Stimulated activated naive CD8-positive, alpha-beta T cell treated with anti-CD3 and anti-CD28 coated beads, Interleukin-15, amount 100 ng/mL, for 72 hours (primary cell): ENCODE measurements around the gene LRRC70.
A peak's percentile ranks its signal among the peaks of the same experiment; 100 is the strongest.
"Not testable (repeated sequence)": the region's sequence is repeated elsewhere in the genome, so short reads cannot be mapped to it uniquely, and the experiment has no call there.

ENCODE experiments used
- ATAC-seq: fragments of 150-1000 bp; cut with Tn5 transposase; 2 replicates; pipeline ENCODE4 v1.10.0; 2021; ENCODE audit warnings: mild to moderate bottlenecking, moderate library complexity
- DNase-seq, 2 donors: peaks; one replicate each; pipeline ENCODE4 v3.0.0; 2021 to 2022
- H3K27ac Mint-ChIP-seq, 2 donors: one replicate each; pipeline ENCODE4 v1.8.0; 2022; ENCODE audit warnings: mild to moderate bottlenecking in 2 of 2, mixed read lengths in 2 of 2, moderate library complexity in 2 of 2
- H3K27me3 Mint-ChIP-seq: one replicate; pipeline ENCODE4 v1.8.0; 2022; ENCODE audit warnings: mixed read lengths
- H3K4me1 Mint-ChIP-seq: one replicate; pipeline ENCODE4 v1.8.0; 2022; ENCODE audit warnings: mild to moderate bottlenecking, mixed read lengths
- H3K4me3 Mint-ChIP-seq, 2 donors: one replicate each; pipeline ENCODE4 v1.8.0; 2022; ENCODE audit warnings: mild to moderate bottlenecking in 2 of 2, mixed read lengths in 2 of 2, moderate library complexity in 1 of 2
- H3K9me3 Mint-ChIP-seq, 2 donors: one replicate each; pipeline ENCODE4 v1.8.0; 2022; ENCODE audit warnings: mixed read lengths in 2 of 2

The LRRC70 gene

DNA sequence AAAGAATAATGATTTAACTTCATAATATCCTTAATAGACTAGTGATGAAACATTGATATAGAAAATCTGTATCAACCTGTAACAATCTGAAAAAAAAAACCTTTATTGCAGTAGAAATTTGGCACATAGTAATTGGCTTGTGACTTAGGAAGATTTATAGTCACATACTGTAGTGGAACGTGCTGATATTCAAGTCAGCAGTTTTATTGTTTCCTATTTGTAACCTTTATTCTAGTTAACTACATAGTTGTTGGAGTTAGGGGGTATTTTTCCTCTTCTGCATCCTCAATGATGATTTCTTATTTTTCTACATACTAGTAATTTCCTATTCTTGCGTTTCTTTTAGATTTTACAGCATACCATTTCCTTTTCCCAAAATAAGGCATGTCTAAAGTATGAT is 14.5 kb upstream of the LRRC70 start:
- no peak overlapping the region for H3K27ac Mint-ChIP-seq
- ATAC-seq = no peak

GRCh38 chr5:62565740-62566139 is 12.9 kb upstream of the LRRC70 start:
- not testable (repeated sequence) for H3K27ac Mint-ChIP-seq, ATAC-seq, H3K4me3 Mint-ChIP-seq, DNase-seq, H3K27me3 Mint-ChIP-seq
- Mint-ChIP-seq H3K4me1 (peaks cover 15% of the 10 kb centered on the region), H3K9me3 (peaks cover 14 to 26% of the 10 kb centered on the region in 2 donors)

More for the DNA sequence above, 14.5 kb upstream of the LRRC70 start:
- DNase-seq = no peak
- H3K4me1 Mint-ChIP-seq = peaks cover 4% of the 10 kb centered on the region
- H3K4me3 Mint-ChIP-seq = no peak overlapping the region
- peaks cover 14 to 26% of the 10 kb centered on the region in 2 donors for H3K9me3 Mint-ChIP-seq
- no peaks in the 10 kb centered on the region for H3K27me3 Mint-ChIP-seq

DNA sequence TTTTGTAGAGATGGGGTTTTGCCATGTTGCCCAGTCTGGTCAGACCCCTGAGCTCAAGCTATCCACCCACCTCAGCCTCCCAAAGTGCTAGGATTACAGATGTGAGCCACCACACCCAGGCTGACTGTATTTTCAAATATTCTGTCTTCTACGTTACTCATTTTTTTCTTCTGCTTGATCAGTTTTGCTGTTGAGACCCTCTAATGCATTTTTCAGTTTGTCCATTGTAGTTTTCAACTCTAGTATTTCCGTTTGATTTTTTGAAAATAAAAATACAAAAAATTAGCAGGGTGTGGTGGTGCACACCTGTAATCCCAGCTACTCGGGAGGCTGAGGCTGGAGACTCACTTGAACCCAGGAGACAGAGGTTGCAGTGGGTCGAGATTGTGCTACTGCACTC is 10.5 kb upstream of the LRRC70 start:
- no peak for ATAC-seq
- peaks cover 15% of the 10 kb centered on the region for H3K4me1 Mint-ChIP-seq
- no peak overlapping the region for H3K27ac Mint-ChIP-seq
- H3K27me3 Mint-ChIP-seq = no peaks in the 10 kb centered on the region
- no peak overlapping the region for H3K4me3 Mint-ChIP-seq
- DNase-seq = no peak
- H3K9me3 Mint-ChIP-seq = peaks cover 14 to 26% of the 10 kb centered on the region in 2 donors

GRCh38 chr5:62568800-62569432 is 9.7 kb upstream of the LRRC70 start:
- Mint-ChIP-seq H3K4me3 (peak overlapping the region in 1 of 2 donors; percentile 9), H3K4me1 (peaks cover 16% of the 10 kb centered on the region), H3K27me3 (no peaks in the 10 kb centered on the region), H3K9me3 (peaks cover 14 to 26% of the 10 kb centered on the region in 2 donors), H3K27ac (no peak overlapping the region)
- ATAC-seq (no peak), DNase-seq (no peak)

DNA sequence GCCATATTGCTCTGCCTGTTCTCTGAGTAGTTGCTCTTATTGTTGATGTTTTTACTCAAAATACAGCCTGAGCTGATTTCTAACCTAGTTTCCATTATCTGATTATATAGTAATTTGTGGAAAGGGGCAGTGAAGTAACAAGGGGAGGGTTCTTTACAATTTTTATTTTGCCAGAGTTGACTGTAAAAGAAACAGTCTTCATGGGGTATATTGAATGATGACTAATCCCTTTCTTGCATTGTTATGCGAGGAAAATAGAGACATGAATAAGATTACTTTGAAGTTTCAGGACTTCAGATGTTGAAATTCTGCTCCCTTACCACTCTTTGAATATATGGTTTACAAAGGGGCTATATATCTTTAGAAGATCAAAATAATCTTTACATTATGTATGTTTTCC is 9.1 kb upstream of the LRRC70 start:
- H3K27me3 Mint-ChIP-seq = no peaks in the 10 kb centered on the region
- H3K4me3 Mint-ChIP-seq = peak overlapping the region in 1 of 2 donors; percentile 9
- no peak for DNase-seq
- H3K4me1 Mint-ChIP-seq = peaks cover 22% of the 10 kb centered on the region
- ATAC-seq = peak; percentile 83
- H3K9me3 Mint-ChIP-seq = peaks cover 14 to 23% of the 10 kb centered on the region in 2 donors
- H3K27ac Mint-ChIP-seq = no peak overlapping the region

DNA sequence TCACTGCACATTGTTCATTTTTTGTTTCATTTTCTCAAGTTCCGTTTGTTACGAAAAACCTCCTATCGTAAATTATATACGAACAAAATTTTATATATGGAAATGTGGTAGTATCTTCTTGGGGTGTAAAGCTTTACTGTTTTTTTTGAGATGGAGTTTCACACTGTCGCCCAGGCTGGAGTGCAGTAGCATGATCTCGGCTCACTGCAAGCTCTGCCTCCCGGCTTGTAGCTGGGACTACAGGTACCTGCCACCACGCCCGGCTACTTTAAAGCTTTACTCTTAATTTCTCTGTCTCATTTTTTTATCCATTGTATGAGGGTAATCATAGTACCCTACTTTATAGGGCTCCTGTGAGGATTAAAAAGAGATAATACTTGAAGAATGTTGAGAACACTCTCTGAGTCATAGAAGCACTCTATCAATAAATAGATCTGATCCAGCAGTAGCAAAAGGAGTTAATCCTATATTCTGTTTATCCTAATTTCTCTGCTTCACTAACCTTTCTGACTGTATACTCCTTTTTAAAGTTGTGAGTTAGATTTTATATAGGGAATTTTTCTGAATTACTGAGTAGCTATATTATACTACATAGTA is 5.6 kb upstream of the LRRC70 start:
- ATAC-seq (no peak), DNase-seq (no peak)
- Mint-ChIP-seq H3K27me3 (no peaks in the 10 kb centered on the region), H3K4me3 (no peak overlapping the region), H3K4me1 (peaks cover 37% of the 10 kb centered on the region), H3K27ac (no peak overlapping the region), H3K9me3 (peaks cover under 1 to 1% of the 10 kb centered on the region in 2 donors)

- H3K4me1 Mint-ChIP-seq = peaks cover 35% of the 10 kb centered on the region
- H3K27me3 Mint-ChIP-seq = no peaks in the 10 kb centered on the region
- H3K27ac Mint-ChIP-seq = no peak overlapping the region
- DNase-seq (no peak), ATAC-seq (no peak)
- no peak overlapping the region for H3K4me3 Mint-ChIP-seq
- no peaks in the 10 kb centered on the region for H3K9me3 Mint-ChIP-seq
These were observed 4.0 kb upstream of the LRRC70 start for GRCh38 chr5:62574599-62574998.

- no peak for ATAC-seq
- no peaks in the 10 kb centered on the region for H3K27me3 Mint-ChIP-seq
- H3K27ac Mint-ChIP-seq = no peak overlapping the region
- no peak for DNase-seq
- H3K4me3 Mint-ChIP-seq = no peak overlapping the region
- peaks cover 34% of the 10 kb centered on the region for H3K4me1 Mint-ChIP-seq
- no peaks in the 10 kb centered on the region for H3K9me3 Mint-ChIP-seq
These were observed 3.6 kb upstream of the LRRC70 start for GRCh38 chr5:62575066-62575465.

GRCh38 chr5:62575489-62575888 is 3.1 kb upstream of the LRRC70 start:
- DNase-seq (no peak), ATAC-seq (no peak)
- Mint-ChIP-seq H3K27me3 (no peaks in the 10 kb centered on the region), H3K4me1 (peaks cover 31% of the 10 kb centered on the region), H3K4me3 (no peak overlapping the region), H3K9me3 (no peaks in the 10 kb centered on the region), H3K27ac (peak overlapping the region in 1 of 2 donors; percentile 4)

GRCh38 chr5:62576570-62577170 is 1.9 kb upstream of the LRRC70 start:
- H3K27ac Mint-ChIP-seq = no peak overlapping the region
- no peaks in the 10 kb centered on the region for H3K27me3 Mint-ChIP-seq
- no peak for DNase-seq
- H3K4me1 Mint-ChIP-seq = peaks cover 33% of the 10 kb centered on the region
- H3K4me3 Mint-ChIP-seq = no peak overlapping the region
- H3K9me3 Mint-ChIP-seq = no peaks in the 10 kb centered on the region
- ATAC-seq = no peak

DNA sequence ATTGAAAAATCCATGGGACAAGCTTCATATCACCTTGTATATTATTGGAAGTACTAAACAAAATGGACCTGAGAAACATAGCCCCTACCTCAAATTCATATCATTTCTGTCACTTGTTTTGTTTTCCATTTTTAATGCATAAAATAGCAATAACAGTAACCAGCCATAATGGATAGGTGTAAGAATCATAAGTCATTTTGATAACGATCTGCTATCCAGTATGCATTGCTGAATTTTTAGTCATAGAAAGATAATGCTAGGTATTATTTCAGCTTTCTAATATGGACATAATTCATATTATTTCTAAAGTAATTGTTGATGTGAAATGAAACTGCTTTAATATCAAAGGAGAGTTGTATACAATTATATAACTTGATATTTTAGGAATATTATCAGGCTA is 1.1 kb upstream of the LRRC70 start:
- Mint-ChIP-seq H3K4me3 (no peak overlapping the region), H3K9me3 (no peaks in the 10 kb centered on the region), H3K27me3 (no peaks in the 10 kb centered on the region), H3K4me1 (peaks cover 37% of the 10 kb centered on the region), H3K27ac (no peak overlapping the region)
- no peak for DNase-seq
- ATAC-seq = no peak

- Mint-ChIP-seq H3K27me3 (no peaks in the 10 kb centered on the region), H3K9me3 (no peaks in the 10 kb centered on the region), H3K4me1 (peaks cover 28% of the 10 kb centered on the region), H3K27ac (no peak overlapping the region), H3K4me3 (no peak overlapping the region)
- DNase-seq (no peak), ATAC-seq (no peak)
These were observed 1.1 kb downstream of the LRRC70 start for GRCh38 chr5:62579761-62580160.

GRCh38 chr5:62581836-62582597 is 3.4 kb downstream of the LRRC70 start:
- no peak for ATAC-seq
- H3K27me3 Mint-ChIP-seq = no peaks in the 10 kb centered on the region
- no peak overlapping the region for H3K4me3 Mint-ChIP-seq
- H3K4me1 Mint-ChIP-seq = peaks cover 26% of the 10 kb centered on the region
- no peak overlapping the region for H3K27ac Mint-ChIP-seq
- no peak for DNase-seq
- no peaks in the 10 kb centered on the region for H3K9me3 Mint-ChIP-seq

GRCh38 chr5:62584391-62584790 is 5.8 kb downstream of the LRRC70 start:
- H3K4me1 Mint-ChIP-seq = peaks cover 19% of the 10 kb centered on the region
- H3K4me3 Mint-ChIP-seq = no peak overlapping the region
- H3K9me3 Mint-ChIP-seq = no peaks in the 10 kb centered on the region
- H3K27me3 Mint-ChIP-seq = no peaks in the 10 kb centered on the region
- no peak for DNase-seq
- H3K27ac Mint-ChIP-seq = no peak overlapping the region
- ATAC-seq = no peak

DNA sequence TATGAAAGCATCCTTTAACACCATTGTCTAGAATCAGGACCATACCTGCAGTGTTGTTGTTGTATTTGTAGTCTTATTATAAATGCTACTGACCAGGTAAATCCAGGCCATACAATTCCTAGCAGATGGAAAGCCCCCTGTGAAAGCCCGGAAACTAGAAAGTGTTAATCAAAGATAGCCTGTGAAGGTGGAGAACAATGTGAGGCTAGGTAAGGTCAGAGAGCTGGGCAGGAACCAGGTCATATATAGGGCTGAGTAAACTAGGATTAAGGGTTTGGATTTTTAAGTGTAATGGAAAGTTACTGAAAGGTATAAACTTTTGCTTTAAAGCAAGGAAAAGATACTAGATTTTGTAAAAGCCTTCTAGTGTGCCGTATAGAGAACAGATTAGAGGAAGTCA is 6.7 kb downstream of the LRRC70 start:
- Mint-ChIP-seq H3K4me1 (peaks cover 19% of the 10 kb centered on the region), H3K9me3 (no peaks in the 10 kb centered on the region), H3K27ac (no peak overlapping the region), H3K4me3 (no peak overlapping the region), H3K27me3 (no peaks in the 10 kb centered on the region)
- DNase-seq (no peak), ATAC-seq (no peak)

DNA sequence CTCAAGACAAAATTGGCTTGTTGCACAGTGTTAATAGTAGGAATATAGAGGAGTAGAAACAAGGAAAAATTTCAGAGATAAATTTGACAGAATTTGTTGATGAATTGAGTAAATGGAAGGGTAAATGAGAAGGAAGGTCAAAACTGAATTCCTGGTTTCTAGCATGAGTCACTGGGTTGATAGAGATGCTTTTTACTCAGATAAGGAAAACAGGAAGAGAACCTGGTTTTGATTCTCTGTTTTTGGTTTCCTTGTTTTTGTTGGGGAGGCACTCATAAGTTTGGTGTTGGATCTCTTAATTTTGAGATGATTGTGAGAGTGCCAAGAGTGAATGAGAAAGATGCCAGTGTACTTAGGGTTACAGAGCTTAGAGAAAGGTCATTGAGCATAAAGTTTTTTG is 7.1 kb downstream of the LRRC70 start:
- ATAC-seq = no peak
- Mint-ChIP-seq H3K9me3 (no peaks in the 10 kb centered on the region), H3K27me3 (no peaks in the 10 kb centered on the region), H3K4me3 (no peak overlapping the region), H3K4me1 (peaks cover 19% of the 10 kb centered on the region), H3K27ac (peak overlapping the region in 1 of 2 donors; percentile 34)
- no peak for DNase-seq
